Esophagus muscularis mucosa (tissue), 4 donors: Measurements from ENCODE around the gene OR51V1. TPM values are rescaled to one million over a fixed set of nuclear protein-coding genes. Genes with fewer than 3 reads are reported as not detected.

Source experiments
- DNase-seq: peaks from one replicate; pipeline ENCODE4 v3.0.0-alpha.2; 2017; ENCODE audit errors: extremely low spot score
- H3K27ac ChIP-seq, 4 donors: fragments of 200-600 bp; sonication (generic); replicated peaks in 1 of 4; 1 replicate in 3 of 4; 2 replicates in 1 of 4; pipeline ENCODE4 v1.5.1; 2016 to 2019; ENCODE audit warnings: mild to moderate bottlenecking in 1 of 4
- H3K27me3 ChIP-seq, 4 donors: fragments of 200-600 bp; sonication (generic); one replicate each; pipeline versions ENCODE4 v1.5.1 to v1.6.0; 2016 to 2019
- H3K36me3 ChIP-seq, 4 donors: fragments of 200-600 bp; sonication (generic); one replicate each; pipeline ENCODE4 v1.5.1; 2016 to 2019
- H3K4me1 ChIP-seq, 4 donors: fragments of 200-600 bp; sonication (generic); one replicate each; pipeline ENCODE4 v1.5.1; 2016 to 2019
- H3K4me3 ChIP-seq, 4 donors: fragments of 200-600 bp; sonication (generic); 1 replicate in 2 of 4; 2 replicates in 2 of 4; pipeline ENCODE4 v1.5.1; 2016 to 2019; ENCODE audit warnings: mild to moderate bottlenecking in 4 of 4, moderate library complexity in 1 of 4
- H3K9me3 ChIP-seq, 4 donors: fragments of 200-600 bp; sonication (generic); 1 replicate in 3 of 4; 2 replicates in 1 of 4; pipeline ENCODE4 v1.5.1; 2016 to 2019
- EP300 ChIP-seq: sonication (generic); formaldehyde crosslinking; IDR thresholded peaks from one replicate; pipeline ENCODE4 v1.6.1; 2017; ENCODE audit warnings: antibody characterized with exemption
- POLR2A ChIP-seq: fragments of 450-650 bp; IDR thresholded peaks from one replicate; pipeline ENCODE4 v1.6.1; 2017; ENCODE audit warnings: antibody characterized with exemption, moderate library complexity, mild to moderate bottlenecking, low read depth
- POLR2AphosphoS5 ChIP-seq, 2 donors: sonication (generic); formaldehyde crosslinking; IDR thresholded peaks; one replicate each; pipeline ENCODE4 v1.6.1; 2017; ENCODE audit warnings: antibody characterized with exemption in 2 of 2
- WGBS: methylation state at CpG from one replicate; pipeline ENCODE4 v1.1.5; 2018; 5-methylcytosine and 5-hydroxymethylcytosine counted together
- intact Hi-C: fragments of 100-400 bp; cut with DNase I; formaldehyde crosslinking; loops from one replicate; pipeline ENCODE4 v1.15.1; 2023
- total RNA-seq, 4 donors: library from RNA; depleted of rRNA; stranded (reverse); fragments of >200 nt; gene quantifications; one replicate each; pipeline versions ENCODE4 v1.1.0 to v1.2.1, GENCODE V29; 2016
- TF ChIP-seq, protein P1 (sequence below), 3 experiments: fragments of 200-600 bp in 2 of 3; fragments of 450-650 bp in 1 of 3; sonication (generic) in 2 of 3; IDR thresholded peaks; one replicate each; pipeline ENCODE4 v1.5.1; 2017 to 2019; ENCODE audit warnings: antibody characterized with exemption in 3 of 3, mild to moderate bottlenecking in 2 of 3, moderate library complexity in 1 of 3

Gene OR51V1
- total RNA-seq, 4 donors from 2014 or later: not detected

DNA sequence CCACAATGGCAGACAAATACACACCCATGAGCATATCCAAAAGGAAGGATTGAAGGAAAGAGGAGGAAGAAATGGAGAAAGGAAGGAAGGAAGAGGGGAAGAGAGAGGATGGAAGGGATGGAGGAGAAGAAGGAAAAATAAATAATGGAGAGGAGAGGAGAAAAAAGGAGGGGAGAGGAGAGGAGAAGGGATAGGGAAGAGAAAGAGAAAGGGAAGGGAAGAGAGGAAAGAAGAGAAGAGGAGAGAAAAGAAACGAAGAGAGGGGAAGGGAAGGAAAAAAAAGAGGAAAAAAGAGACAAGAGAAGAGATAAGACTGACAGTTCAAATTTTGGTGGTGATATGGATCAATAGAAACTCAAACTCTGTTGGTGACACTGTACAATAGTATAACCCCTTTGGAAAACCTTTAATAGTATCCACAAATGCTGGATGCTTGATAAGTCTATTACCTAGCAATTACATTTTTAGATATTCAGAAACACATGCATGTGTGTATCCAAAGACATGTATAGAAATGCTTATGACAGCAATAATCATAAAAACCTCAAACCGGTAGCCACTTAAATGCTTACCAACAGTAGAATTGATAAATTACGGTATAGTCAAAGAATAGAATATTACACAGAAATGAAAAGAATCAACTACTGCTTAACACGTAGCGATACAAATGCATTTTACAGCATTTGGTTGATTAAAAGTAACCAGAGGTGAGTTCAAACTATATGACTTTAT, 35.0 kb upstream of the OR51V1 start:
- Histone ChIP-seq H3K4me1 (no peaks in the 10 kb centered on the region), H3K27ac (no peak overlapping the region), H3K36me3 (no peaks in the 10 kb centered on the region), H3K9me3 (no peaks in the 10 kb centered on the region), H3K4me3 (no peak overlapping the region), H3K27me3 (no peaks in the 10 kb centered on the region)
- TF ChIP-seq, protein P1, sequence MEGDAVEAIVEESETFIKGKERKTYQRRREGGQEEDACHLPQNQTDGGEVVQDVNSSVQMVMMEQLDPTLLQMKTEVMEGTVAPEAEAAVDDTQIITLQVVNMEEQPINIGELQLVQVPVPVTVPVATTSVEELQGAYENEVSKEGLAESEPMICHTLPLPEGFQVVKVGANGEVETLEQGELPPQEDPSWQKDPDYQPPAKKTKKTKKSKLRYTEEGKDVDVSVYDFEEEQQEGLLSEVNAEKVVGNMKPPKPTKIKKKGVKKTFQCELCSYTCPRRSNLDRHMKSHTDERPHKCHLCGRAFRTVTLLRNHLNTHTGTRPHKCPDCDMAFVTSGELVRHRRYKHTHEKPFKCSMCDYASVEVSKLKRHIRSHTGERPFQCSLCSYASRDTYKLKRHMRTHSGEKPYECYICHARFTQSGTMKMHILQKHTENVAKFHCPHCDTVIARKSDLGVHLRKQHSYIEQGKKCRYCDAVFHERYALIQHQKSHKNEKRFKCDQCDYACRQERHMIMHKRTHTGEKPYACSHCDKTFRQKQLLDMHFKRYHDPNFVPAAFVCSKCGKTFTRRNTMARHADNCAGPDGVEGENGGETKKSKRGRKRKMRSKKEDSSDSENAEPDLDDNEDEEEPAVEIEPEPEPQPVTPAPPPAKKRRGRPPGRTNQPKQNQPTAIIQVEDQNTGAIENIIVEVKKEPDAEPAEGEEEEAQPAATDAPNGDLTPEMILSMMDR (IDR thresholded peaks at IDR 0.05): no peak
- TF ChIP-seq EP300: no peak
- TF ChIP-seq POLR2AphosphoS5 (IDR thresholded peaks at IDR 0.05): no peak
- no peak for TF ChIP-seq POLR2A
- intact Hi-C loops: no loop called here
- WGBS: 84% methylated on average over 5 of the region's 5 CpGs
- DNase-seq: no peak

- Histone ChIP-seq H3K27ac (no peak within 1 kb of the TSS), H3K36me3 (no peaks in the 10 kb centered on the region), H3K27me3 (no peaks in the 10 kb centered on the region), H3K4me3 (no peak within 1 kb of the TSS), H3K9me3 (no peaks in the 10 kb centered on the region), H3K4me1 (no peaks in the 10 kb centered on the region)
- WGBS: 33% methylated on average over 2 of the region's 2 CpGs
- DNase-seq: no peak
- intact Hi-C loops: no loop called here
- TF ChIP-seq EP300: no peak
- TF ChIP-seq POLR2AphosphoS5 (IDR thresholded peaks at IDR 0.05): no peak
- no peak for TF ChIP-seq POLR2A
- TF ChIP-seq, protein P1 (IDR thresholded peaks at IDR 0.05): no peak
These were observed 33.9 kb upstream of the OR51V1 start, which contains the start of gene HBD for GRCh38 chr11:5234381-5234834. HBD (minus strand) TSS chr11:5234483; CDS start chr11:5234433, 50 bp downstream.

GRCh38 chr11:5233307-5233706, 32.8 kb upstream of the OR51V1 start:
- no peak overlapping the region for H3K27ac ChIP-seq
- WGBS: 74% methylated on average over 1 of the region's 1 CpG
- no peak overlapping the region for H3K4me3 ChIP-seq
- intact Hi-C loops: no loop called here
- no peaks in the 10 kb centered on the region for H3K4me1 ChIP-seq
- H3K36me3 ChIP-seq: no peaks in the 10 kb centered on the region
- TF ChIP-seq EP300: no peak
- TF ChIP-seq POLR2A: no peak
- TF ChIP-seq, protein P1 (IDR thresholded peaks at IDR 0.05): no peak
- no peak for TF ChIP-seq POLR2AphosphoS5 (IDR thresholded peaks at IDR 0.05)
- H3K9me3 ChIP-seq: no peaks in the 10 kb centered on the region
- no peaks in the 10 kb centered on the region for H3K27me3 ChIP-seq
- no peak for DNase-seq

- Histone ChIP-seq H3K4me1 (no peaks in the 10 kb centered on the region), H3K27ac (no peak overlapping the region), H3K4me3 (no peak overlapping the region), H3K36me3 (no peaks in the 10 kb centered on the region), H3K9me3 (no peaks in the 10 kb centered on the region), H3K27me3 (no peaks in the 10 kb centered on the region)
- DNase-seq: no peak
- intact Hi-C loops: no loop called here
- TF ChIP-seq, protein P1 (IDR thresholded peaks at IDR 0.05): no peak
- no peak for TF ChIP-seq EP300
- no peak for TF ChIP-seq POLR2A
- no peak for TF ChIP-seq POLR2AphosphoS5 (IDR thresholded peaks at IDR 0.05)
- WGBS: 92% methylated on average over 2 of the region's 2 CpGs
These were observed 32.3 kb upstream of the OR51V1 start for GRCh38 chr11:5232821-5233220.
